ENCODE results near the gene NEK6. TPM values are rescaled to one million over a fixed set of nuclear protein-coding genes. Genes with fewer than 3 reads are reported as not detected.

Gene NEK6
- total RNA-seq, 1 donor from 2014 or later, result 137 TPM

DNA sequence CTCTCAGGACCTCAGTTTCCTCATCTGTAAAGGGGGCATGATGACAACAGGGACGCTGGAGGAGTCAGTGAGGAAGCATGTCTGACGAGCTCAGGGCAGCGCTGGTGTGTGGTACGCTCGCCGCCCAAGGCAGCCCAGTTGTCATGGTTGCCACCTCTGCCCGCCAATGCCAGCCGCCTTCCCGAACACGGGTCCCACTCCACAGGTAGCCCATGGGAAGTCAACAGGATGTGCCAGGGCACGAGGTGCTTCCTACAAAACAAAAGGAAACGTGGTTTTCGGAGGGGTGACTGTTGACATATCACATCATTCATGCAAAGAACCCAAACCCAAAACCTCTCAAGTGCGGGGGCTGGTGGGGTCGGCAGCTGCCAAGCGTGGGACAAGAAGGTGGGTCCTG is 58.1 kb downstream of the NEK6 start:
- Histone ChIP-seq H3K36me3 (peaks cover 65% of the 10 kb centered on the region), H3K27me3 (no peaks in the 10 kb centered on the region), H3K4me1 (no peaks in the 10 kb centered on the region), H3K27ac (no peak overlapping the region), H3K4me3 (no peak overlapping the region), H3K9me3 (no peaks in the 10 kb centered on the region)
- intact Hi-C loops (cut with DNase I), result no loop called here
- DNase-seq (no peak), ATAC-seq (no peak)
- TF ChIP-seq, protein P1, sequence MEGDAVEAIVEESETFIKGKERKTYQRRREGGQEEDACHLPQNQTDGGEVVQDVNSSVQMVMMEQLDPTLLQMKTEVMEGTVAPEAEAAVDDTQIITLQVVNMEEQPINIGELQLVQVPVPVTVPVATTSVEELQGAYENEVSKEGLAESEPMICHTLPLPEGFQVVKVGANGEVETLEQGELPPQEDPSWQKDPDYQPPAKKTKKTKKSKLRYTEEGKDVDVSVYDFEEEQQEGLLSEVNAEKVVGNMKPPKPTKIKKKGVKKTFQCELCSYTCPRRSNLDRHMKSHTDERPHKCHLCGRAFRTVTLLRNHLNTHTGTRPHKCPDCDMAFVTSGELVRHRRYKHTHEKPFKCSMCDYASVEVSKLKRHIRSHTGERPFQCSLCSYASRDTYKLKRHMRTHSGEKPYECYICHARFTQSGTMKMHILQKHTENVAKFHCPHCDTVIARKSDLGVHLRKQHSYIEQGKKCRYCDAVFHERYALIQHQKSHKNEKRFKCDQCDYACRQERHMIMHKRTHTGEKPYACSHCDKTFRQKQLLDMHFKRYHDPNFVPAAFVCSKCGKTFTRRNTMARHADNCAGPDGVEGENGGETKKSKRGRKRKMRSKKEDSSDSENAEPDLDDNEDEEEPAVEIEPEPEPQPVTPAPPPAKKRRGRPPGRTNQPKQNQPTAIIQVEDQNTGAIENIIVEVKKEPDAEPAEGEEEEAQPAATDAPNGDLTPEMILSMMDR (IDR thresholded peaks at IDR 0.05), result no peak

GRCh38 chr9:124320062-124320973 is 62.6 kb downstream of the NEK6 start:
- Histone ChIP-seq H3K36me3 (peaks cover 74% of the 10 kb centered on the region), H3K27ac (no peak overlapping the region), H3K9me3 (no peaks in the 10 kb centered on the region), H3K4me1 (no peaks in the 10 kb centered on the region), H3K4me3 (no peak overlapping the region), H3K27me3 (no peaks in the 10 kb centered on the region)
- TF ChIP-seq, protein P1 (IDR thresholded peaks at IDR 0.05), result peak; percentile 88
- peak; percentile 85 for ATAC-seq
- DNase-seq, result no peak
- intact Hi-C loops (cut with DNase I), result no loop called here

- Histone ChIP-seq H3K9me3 (no peaks in the 10 kb centered on the region), H3K4me1 (no peaks in the 10 kb centered on the region), H3K36me3 (peaks cover 72% of the 10 kb centered on the region), H3K27ac (no peak overlapping the region), H3K27me3 (no peaks in the 10 kb centered on the region), H3K4me3 (no peak overlapping the region)
- TF ChIP-seq, protein P1 (IDR thresholded peaks at IDR 0.05), result no peak
- ATAC-seq (no peak), DNase-seq (no peak)
- intact Hi-C loops (cut with DNase I), result no loop called here
These were observed 63.7 kb downstream of the NEK6 start for GRCh38 chr9:124321416-124321815.

DNA sequence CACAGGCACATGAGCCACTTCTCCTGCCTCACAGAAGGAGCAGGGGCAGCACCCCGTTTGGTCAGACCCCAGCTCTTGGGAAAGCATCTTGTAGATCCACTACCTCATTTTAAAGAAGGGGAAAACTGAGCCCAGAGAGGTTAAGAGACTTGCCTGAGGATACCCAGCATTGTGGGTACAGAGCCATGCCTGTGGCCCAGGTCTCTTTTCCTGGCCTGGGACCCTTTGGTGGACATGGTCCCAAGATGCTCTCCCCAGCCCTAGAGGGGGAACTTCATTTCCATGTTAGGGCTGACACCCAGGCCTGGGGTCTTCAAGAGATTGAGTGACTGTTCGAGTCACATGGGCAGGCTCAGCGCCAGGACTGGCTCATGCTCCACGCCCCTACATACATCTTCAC is 64.2 kb downstream of the NEK6 start:
- no peaks in the 10 kb centered on the region for H3K9me3 ChIP-seq
- TF ChIP-seq, protein P1 (IDR thresholded peaks at IDR 0.05), result no peak
- no peaks in the 10 kb centered on the region for H3K27me3 ChIP-seq
- intact Hi-C loops (cut with DNase I), result no loop called here
- H3K36me3 ChIP-seq, result peaks cover 72% of the 10 kb centered on the region
- no peak overlapping the region for H3K4me3 ChIP-seq
- H3K27ac ChIP-seq, result no peak overlapping the region
- no peaks in the 10 kb centered on the region for H3K4me1 ChIP-seq
- ATAC-seq (no peak), DNase-seq (no peak)

GRCh38 chr9:124322618-124323432 is 65.1 kb downstream of the NEK6 start:
- no peak for DNase-seq
- intact Hi-C loops (cut with DNase I), result no loop called here
- peaks cover 72% of the 10 kb centered on the region for H3K36me3 ChIP-seq
- no peak overlapping the region for H3K27ac ChIP-seq
- ATAC-seq, result no peak
- H3K9me3 ChIP-seq, result no peaks in the 10 kb centered on the region
- no peaks in the 10 kb centered on the region for H3K27me3 ChIP-seq
- H3K4me1 ChIP-seq, result no peaks in the 10 kb centered on the region
- TF ChIP-seq, protein P1 (IDR thresholded peaks at IDR 0.05), result no peak
- no peak overlapping the region for H3K4me3 ChIP-seq
